Fibroblast of lung (primary cell): ENCODE results near the gene GGPS1.

Experiments
- EZH2 ChIP-seq: IDR thresholded peaks from 2 replicates; pipeline ENCODE4 v1.5.1; 2012; ENCODE audit warnings: low read length, control low read depth, mild to moderate bottlenecking; ENCODE audit errors: missing control alignments
- TF ChIP-seq, protein P1 (sequence below), 2 donors: IDR thresholded peaks in 1 of 2; conservative IDR thresholded peaks in 1 of 2; 1 replicate in 1 of 2; 2 replicates in 1 of 2; pipeline ENCODE4 v1.5.1; 2011 to 2012; ENCODE audit warnings: low read length in 2 of 2, control low read depth in 1 of 2, inconsistent platforms in 1 of 2, low read depth in 1 of 2, mild to moderate bottlenecking in 1 of 2

- TF ChIP-seq, protein P1, sequence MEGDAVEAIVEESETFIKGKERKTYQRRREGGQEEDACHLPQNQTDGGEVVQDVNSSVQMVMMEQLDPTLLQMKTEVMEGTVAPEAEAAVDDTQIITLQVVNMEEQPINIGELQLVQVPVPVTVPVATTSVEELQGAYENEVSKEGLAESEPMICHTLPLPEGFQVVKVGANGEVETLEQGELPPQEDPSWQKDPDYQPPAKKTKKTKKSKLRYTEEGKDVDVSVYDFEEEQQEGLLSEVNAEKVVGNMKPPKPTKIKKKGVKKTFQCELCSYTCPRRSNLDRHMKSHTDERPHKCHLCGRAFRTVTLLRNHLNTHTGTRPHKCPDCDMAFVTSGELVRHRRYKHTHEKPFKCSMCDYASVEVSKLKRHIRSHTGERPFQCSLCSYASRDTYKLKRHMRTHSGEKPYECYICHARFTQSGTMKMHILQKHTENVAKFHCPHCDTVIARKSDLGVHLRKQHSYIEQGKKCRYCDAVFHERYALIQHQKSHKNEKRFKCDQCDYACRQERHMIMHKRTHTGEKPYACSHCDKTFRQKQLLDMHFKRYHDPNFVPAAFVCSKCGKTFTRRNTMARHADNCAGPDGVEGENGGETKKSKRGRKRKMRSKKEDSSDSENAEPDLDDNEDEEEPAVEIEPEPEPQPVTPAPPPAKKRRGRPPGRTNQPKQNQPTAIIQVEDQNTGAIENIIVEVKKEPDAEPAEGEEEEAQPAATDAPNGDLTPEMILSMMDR (conservative IDR thresholded peaks at IDR 0.05 in 1 of 2, IDR thresholded peaks at IDR 0.05 in 1 of 2; ENCODE audit: low read depth in 1 of 2, low read length in 2 of 2), result no peak
- TF ChIP-seq EZH2, result no peak
Measured at GRCh38 chr1:235366286-235366685, 37.9 kb downstream of the GGPS1 start.
